Fibroblast of pulmonary artery (primary cell): ENCODE measurements around the gene ABO.
"Not testable (repeated sequence)": the region's sequence is repeated elsewhere in the genome, so short reads cannot be mapped to it uniquely, and the experiment has no call there.

Experiments
- DNase-seq: peaks from one replicate; pipeline ENCODE4 v3.0.0-alpha.2; 2010; ENCODE audit warnings: low read depth
- H3K4me3 ChIP-seq: replicated peaks from 2 replicates; pipeline ENCODE4 v1.5.1; 2011; ENCODE audit warnings: low read depth, mild to moderate bottlenecking, control low read depth, low read length, moderate library complexity
- CTCF ChIP-seq: IDR thresholded peaks from 2 replicates; pipeline ENCODE4 v1.5.1; 2011; ENCODE audit warnings: mild to moderate bottlenecking, control low read depth, low read length, inconsistent platforms; ENCODE audit errors: missing control alignments

ABO gene

GRCh38 chr9:133210609-133211008 is 64.4 kb downstream of the ABO start:
- no peak for TF ChIP-seq CTCF
- DNase-seq: no peak
- H3K4me3 ChIP-seq: no peak overlapping the region

DNA sequence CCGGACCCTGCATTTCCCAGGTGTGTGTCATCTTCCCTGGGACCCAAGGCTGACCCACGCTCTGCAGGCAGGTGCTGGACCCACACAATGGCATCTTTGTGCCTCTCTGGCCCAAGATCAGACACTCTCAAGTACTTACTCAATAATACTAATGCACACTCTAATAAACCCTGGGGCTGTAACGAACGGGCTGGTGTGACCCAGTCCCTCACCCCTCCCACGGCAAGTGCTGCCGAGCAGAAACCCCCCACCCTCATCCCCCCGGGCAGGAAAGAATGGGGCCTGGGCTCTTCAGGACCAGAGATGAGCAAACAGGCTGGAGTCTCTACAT is 64.8 kb downstream of the ABO start:
- no peak for DNase-seq
- no peak for TF ChIP-seq CTCF
- H3K4me3 ChIP-seq: no peak overlapping the region

DNA sequence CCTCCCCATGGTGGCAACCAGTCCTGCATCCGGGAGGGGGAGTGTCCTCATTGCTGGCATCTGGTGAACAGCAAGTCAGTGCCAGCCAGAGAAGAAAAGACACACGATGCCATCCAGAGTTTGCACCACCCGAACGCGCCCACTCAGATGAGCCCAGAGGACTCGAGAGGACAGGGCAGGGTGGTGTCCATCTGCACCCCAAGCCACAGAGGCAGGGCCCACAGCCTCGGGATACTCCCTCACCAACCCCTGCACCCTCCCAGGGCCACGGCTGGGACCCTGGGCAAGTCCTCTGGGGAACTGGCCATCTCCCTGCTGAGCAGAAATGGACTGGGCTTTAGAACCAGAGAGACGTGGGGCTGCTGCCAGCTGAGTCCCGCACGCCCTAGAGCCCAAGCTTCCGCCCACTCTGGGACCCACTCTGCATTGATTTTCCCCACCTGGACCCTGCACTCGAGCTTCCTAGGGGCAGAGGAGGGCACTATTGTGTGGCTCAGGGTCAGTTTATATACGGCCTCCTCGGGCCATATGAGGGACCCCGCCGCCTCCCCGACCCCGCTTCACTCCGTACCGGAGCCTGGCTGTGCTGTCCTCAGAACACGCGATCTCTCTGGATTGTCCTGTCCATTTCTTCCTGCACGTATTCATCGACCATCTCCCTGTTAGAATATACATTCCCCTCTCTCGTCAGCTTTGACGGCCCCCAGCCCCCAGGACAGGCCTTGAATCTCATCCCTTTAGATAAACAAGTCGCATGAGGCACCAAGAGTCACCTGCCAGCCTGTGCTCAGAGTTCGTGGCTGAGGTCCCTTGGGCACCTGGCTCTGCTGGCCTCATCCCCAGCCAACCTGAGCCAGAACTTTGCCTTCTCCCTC is 65.4 kb downstream of the ABO start:
- not testable (repeated sequence) for DNase-seq, H3K4me3 ChIP-seq

- DNase-seq, H3K4me3 ChIP-seq: not testable (repeated sequence)
Observed at GRCh38 chr9:133208880-133209300, 66.1 kb downstream of the ABO start, which contains the start of gene OBP2B. OBP2B (minus strand) TSS chr9:133209250; CDS start chr9:133209199, 51 bp downstream.

DNA sequence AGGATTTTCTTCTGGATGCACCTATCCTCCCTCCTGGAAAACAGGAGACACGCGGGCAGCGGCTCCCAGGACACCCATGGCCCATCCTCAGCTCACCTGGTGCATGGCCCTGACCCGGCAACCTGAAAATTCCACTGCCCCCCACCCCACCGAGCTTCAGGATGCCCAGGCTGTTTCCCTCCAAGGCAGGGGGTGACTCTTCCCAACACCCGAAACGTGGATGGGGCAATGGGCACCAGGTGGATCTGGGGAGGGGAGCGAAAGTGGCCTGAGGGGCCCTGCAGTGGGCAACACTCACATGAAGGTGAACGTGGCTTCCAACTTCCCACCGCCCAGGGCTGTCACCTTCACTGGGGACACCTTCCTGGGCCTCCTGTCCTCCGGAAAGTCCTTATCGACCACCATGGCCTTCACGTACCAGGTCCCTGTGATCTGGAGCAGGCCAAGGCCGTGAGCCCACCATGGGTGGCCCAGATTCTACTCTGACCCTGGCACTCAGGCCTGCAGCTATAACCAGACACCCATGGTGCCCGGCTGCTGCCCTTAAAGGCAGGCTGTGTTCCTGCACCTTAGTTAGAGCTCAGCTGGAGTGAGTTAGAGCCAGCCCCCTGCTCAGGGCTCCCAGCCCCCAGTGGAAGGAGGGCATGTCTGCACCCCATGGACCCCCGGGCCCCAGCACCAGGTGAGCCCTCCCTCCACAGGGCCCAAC is 66.7 kb downstream of the ABO start:
- not testable (repeated sequence) for H3K4me3 ChIP-seq, DNase-seq

- no peak for TF ChIP-seq CTCF
- DNase-seq: no peak
- no peak overlapping the region for H3K4me3 ChIP-seq
Observed at GRCh38 chr9:133207540-133208170, 67.3 kb downstream of the ABO start.

DNA sequence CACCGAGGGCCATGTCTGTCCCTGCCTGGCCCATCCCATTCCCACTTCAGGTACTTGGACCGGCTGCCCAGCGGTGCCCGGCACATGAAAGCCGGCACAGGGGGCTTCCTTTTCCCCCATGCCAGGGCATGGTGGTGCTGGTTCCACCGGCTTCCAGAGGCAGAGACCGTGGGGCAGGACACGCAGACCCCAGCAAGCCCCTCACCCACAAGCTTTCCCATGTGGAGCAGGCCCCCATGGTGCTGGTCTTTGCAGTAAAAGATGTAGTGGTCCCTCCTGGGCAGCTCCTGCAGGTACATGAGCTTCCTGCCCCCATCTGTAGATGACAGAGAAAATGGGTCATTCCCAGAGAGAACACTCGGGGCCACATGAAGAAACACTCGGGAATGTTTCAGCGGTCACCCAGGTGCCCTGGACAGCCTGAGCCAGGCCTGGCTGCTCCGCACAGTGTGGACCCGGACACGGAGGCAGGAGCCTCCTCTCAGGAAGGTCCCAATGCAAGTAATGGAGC is 67.9 kb downstream of the ABO start:
- no peak for TF ChIP-seq CTCF
- no peak for DNase-seq
- no peak overlapping the region for H3K4me3 ChIP-seq
